Dermis blood vessel endothelial cell (primary cell): Measurements from ENCODE around the gene ACOT8. TPM values are rescaled to one million over a fixed set of nuclear protein-coding genes. Genes with fewer than 3 reads are reported as not detected.
"Not testable (repeated sequence)": the region's sequence is repeated elsewhere in the genome, so short reads cannot be mapped to it uniquely, and the experiment has no call there.

Experiments used
- DNase-seq: peaks from one replicate; pipeline ENCODE4 v3.0.0; 2010
- total RNA-seq: library from RNA; depleted of rRNA; stranded (reverse); fragments of >200 nt; gene quantifications from 2 replicates; pipeline ENCODE4 v1.2.3, GENCODE V29; 2014

ACOT8 gene
- total RNA-seq, 1 donor from 2014 or later, result 42.5 TPM

- DNase-seq, result no peak
Observed at GRCh38 chr20:45826381-45827019, 30.7 kb downstream of the ACOT8 start.

- peak; percentile 72 for DNase-seq
Observed at GRCh38 chr20:45823949-45824835, 33.0 kb downstream of the ACOT8 start.

GRCh38 chr20:45822857-45823256, 34.3 kb downstream of the ACOT8 start:
- DNase-seq, result peak; percentile 28

- no peak for DNase-seq
Observed at GRCh38 chr20:45821947-45822346, 35.2 kb downstream of the ACOT8 start.

- no peak for DNase-seq
Observed at GRCh38 chr20:45819466-45819865, 37.7 kb downstream of the ACOT8 start.

- DNase-seq, result no peak
Observed at GRCh38 chr20:45818239-45818638, 39.0 kb downstream of the ACOT8 start.

GRCh38 chr20:45817376-45818194, 39.6 kb downstream of the ACOT8 start:
- DNase-seq, result peak; percentile 28

- DNase-seq, result no peak
Observed at GRCh38 chr20:45816951-45817350, 40.2 kb downstream of the ACOT8 start.

- DNase-seq, result no peak
Observed at GRCh38 chr20:45814314-45814713, 42.9 kb downstream of the ACOT8 start.

- DNase-seq, result no peak
Observed at GRCh38 chr20:45813489-45813888, 43.7 kb downstream of the ACOT8 start.

- no peak for DNase-seq
Observed at GRCh38 chr20:45813006-45813340, 44.2 kb downstream of the ACOT8 start.

- peak; percentile 100 for DNase-seq
Observed at GRCh38 chr20:45812157-45813005, 44.8 kb downstream of the ACOT8 start, which contains the start of gene UBE2C. Gene UBE2C (plus strand): TSS chr20:45812644. CDS start chr20:45812696, 52 bp downstream.

- peak; percentile 48 for DNase-seq
Observed at GRCh38 chr20:45810191-45810970, 46.8 kb downstream of the ACOT8 start.

- no peak for DNase-seq
Observed at GRCh38 chr20:45801851-45802250, 55.3 kb downstream of the ACOT8 start.

- peak; percentile 72 for DNase-seq
Observed at GRCh38 chr20:45798935-45799642, 58.1 kb downstream of the ACOT8 start.

- DNase-seq, result not testable (repeated sequence)
Observed at GRCh38 chr20:45797955-45798354, 59.2 kb downstream of the ACOT8 start.

- not testable (repeated sequence) for DNase-seq
Observed at GRCh38 chr20:45797510-45797909, 59.7 kb downstream of the ACOT8 start.

GRCh38 chr20:45796337-45797065, 60.7 kb downstream of the ACOT8 start:
- DNase-seq, result no peak

GRCh38 chr20:45792317-45793118, 64.7 kb downstream of the ACOT8 start:
- no peak for DNase-seq
